ENCODE measurements around the gene TMPRSS2.

TMPRSS2 gene

DNA sequence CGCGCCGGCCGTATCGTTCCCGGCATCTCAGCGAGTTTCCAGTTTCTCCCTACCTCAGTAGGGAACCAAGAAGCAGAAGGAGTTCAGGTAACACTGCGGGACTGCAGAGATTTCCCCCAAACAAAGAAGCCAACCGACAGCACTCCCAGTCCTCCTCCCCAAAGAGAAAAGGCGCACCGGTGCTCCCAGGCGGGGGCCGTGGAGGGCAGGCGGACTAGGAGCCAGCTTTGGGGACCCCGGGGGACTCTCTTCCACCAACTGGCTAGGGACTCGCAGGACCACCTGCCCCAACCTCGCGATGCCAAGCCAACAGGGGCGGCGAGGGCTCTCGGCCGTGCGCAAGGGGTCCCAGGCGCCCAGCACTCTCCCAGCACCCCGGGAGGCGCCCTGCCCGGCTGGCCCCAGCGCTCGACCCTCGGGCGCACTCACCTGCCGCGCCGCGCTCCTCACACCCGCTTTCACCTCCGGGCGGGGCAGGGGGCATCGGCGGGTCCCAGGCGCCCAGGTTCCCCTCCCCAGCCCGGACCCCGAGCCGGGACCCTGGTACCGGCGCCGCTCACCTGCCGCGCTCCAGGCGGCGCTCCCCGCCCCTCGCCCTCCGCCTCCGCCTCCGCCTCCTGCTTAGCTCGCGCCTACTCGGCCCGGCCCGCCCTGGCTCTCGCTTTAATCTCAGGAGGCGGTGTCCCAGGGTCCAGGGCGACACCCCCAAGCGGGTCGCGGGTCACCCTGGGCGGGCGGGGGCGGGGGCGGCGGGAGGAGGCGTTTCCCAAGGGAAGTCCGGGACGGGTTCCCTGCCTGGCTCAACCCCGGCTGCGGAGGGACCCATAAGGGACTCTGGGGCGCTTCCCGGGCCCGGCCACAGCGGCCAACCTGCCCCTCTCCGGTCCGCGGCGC, at the start of gene TMPRSS2:
TMPRSS2 (minus strand) TSS at position 638 of the 894 bp plus-strand sequence. CDS start 10,025 bp downstream, outside the sequence.
- DNase-seq (ENCODE audit: low spot score), result peak; percentile 79

DNA sequence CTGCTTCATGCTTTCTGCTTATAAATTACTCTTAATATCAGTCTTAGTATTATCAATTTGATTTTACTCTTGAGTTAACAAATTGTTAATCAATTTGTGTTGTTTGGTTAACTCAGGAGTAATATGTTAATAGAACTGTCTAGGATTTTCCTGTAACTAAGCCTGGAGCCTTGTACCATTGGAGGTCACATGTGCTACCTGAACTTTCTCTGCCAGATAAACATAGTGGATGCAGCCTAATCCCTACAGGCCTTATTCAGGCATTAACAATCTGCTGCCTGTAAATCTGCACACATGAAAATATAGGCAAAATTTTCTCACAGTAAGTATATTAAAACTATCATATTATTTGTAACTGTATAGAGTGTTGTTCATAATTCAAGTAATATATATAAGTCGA, 47.1 kb upstream of the TMPRSS2 start:
- DNase-seq (ENCODE audit: low spot score), result no peak

DNA sequence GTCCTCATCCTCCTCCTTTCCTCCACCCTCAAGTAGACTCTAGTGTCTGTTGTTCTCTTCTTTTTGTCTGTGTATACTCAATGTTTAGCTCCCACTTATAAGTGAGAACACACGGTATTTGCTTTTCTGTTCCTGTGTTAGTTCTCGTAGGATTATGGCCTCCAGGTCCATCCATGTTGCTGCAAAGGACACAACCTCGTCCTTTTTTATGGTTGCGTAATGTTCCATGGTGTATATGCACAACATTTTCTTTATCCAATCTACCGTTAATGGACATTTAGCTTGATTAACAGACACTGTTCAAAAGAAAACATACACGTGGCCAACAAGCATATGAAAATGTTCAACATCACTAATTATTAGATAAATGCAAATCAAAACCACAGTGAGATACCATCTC, 44.3 kb upstream of the TMPRSS2 start:
- DNase-seq (ENCODE audit: low spot score), result no peak

DNA sequence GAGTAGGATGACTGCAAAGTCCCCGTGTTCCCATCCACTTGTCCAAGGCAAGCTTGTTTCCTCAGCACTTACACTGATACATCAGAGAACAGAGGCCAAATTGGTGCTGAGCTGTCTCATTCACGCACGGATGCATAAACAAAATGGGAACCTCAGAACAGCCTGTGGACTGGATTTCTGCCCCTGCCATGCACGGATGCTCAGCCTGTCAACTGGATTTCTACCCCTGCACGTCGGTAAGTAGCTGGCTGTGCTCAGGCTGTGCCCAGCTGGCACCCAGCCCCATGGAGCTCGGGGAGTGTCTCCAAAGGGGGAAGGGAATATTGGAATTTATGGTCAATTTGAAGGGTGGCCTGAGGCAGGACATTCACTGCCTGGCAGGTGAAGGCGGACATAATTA, 40.8 kb upstream of the TMPRSS2 start:
- DNase-seq (ENCODE audit: low spot score), result no peak

DNA sequence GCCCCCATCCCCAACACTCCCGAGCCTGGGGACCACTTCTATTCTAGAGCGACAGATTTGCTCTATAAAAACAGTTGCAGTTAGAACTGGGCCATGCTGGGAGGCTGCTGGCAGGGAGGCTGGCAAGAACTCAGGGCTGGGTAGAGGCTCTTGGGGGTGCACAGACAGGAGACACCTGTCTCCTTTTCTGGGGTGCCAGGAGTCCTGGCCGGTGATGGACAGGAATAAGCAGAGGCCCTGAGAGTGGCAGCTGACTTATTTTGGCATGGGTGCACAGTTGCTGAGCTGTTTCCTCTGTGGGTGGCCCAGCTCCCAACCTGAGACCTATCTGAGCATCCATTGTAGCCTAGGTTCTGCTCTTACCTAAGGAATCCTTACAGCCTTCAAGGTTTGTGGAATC, 39.2 kb upstream of the TMPRSS2 start:
- no peak for DNase-seq (ENCODE audit: low spot score)

DNA sequence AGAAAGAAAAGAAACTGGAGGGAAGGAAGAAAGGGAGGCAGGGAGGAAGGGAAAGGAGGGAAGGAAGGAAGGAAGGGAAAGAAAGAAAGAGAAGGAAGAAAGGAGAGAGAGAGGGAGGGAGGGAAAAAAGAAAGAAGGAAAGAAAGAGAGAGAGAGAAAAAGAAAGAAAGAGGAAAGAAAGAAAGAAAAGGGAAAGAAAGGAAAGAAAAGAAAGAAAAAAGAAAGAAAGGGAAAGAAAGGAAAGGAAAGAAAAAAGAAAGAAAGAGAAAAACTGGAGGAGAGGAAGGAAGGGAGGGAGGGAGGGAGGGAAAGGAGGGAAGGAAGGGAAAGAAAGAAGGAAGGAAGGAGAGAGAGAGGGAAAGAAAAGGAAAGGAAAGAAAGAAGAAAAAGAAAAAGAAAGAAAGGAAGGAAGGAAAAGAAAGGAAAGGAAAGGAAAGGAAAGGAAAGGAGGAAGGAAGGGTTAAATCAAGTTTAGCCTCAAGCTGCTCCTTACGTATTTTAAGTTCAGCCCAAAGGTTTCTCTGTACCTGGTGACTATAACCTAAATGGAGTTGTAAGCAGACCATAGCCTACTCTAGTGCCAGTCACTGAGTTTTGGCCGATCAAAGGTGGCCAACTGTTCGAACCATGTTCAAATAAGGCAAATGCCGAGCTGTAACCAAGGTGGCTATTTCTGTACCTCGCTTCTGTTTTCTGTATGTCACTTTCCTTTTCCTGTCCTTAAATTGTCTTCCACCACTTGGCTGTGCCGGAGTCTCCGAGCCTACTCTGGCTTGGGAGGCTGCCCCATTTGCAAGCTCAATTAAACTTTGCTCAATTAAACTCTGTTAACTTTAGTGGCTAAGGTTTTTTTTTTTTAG, 37.8 kb upstream of the TMPRSS2 start:
- DNase-seq (ENCODE audit: low spot score), result no peak

DNA sequence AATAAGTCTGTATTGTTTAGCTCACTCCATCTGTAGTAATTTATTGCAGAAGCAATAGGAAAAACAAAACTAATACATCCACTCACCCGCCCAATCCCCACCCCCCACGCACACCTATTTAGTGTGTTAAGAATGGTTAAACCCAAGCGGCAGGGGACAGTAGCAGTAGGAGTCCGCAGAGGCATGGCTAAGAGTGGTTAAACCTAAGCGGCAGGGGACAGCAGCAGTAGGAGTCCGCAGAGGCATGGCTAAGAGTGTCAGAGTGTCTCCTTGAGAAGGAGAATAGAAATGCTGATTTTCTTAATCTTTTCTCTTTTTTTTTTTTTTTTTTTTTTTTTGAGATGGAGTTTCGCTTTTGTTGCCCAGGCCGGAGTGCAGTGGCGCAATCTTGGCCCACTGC, 34.8 kb upstream of the TMPRSS2 start:
- DNase-seq (ENCODE audit: low spot score), result no peak

DNA sequence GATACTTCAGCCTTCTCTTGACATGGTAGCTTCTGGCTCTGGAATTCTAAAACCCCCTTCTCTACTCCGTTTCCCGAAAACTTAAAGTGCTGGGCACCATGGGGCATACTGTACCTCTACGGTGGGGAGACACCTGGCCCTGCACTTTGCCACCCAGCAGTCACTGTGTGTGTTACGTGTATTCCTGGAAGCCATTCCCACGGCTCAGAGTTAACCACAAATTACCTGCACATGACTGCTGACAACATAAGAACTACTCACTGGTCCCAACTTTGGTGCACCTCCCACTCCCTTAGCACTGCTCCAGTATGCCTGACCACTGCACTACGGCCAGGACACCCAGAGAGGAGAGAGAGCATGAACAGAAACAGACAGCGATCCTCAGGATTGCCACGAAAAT, 29.4 kb upstream of the TMPRSS2 start:
- no peak for DNase-seq (ENCODE audit: low spot score)

DNA sequence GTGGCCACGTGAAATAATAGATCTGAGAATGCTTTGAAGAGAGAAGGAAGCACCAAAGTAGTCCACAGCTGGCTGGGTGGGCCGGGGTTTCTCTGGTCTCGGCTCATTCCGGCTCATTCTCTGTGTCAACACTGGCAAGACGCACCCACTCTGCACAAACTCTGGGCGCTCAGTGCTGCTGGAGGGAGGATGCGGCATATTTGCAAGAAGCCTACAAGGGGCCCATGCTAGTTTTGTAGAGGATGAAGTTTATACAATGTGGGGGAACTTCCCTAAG, 28.8 kb upstream of the TMPRSS2 start:
- DNase-seq (ENCODE audit: low spot score), result no peak

DNA sequence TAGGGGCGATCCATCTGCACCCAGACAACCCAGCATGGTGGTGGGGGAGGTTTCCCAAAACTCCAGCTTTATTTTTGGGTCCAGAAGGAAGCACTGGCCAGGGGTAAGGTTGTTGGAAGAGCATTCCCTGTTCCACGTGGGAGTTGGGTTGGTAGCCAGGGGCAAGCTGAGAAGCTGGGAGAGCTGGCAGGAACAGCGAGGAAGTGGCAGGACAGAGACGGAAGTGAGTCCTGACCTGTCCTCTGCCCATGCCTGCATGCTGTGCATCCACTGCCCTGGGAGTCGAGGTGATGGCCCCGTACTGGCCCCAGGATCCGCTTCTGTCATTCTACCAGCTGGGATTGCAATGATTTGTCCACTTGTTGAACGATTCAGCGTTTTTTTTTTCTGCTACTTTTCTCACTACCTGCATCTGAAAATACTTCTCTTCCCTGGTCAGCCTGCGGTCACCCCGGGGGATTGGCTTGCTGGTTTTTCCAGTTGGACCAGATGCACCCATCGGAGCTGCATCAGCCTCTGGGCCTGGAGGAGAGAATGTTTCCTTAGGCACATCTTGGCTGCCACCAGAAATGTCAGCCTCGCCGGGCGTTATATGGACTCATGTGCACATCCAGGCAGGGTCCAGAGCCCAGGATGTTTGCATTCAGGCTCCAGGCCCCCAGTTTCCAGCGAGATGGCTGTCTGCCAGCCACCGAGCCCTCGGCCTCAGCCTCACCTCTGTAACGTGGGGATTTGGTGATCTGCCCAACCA, 28.3 kb upstream of the TMPRSS2 start:
- DNase-seq (ENCODE audit: low spot score), result no peak

DNA sequence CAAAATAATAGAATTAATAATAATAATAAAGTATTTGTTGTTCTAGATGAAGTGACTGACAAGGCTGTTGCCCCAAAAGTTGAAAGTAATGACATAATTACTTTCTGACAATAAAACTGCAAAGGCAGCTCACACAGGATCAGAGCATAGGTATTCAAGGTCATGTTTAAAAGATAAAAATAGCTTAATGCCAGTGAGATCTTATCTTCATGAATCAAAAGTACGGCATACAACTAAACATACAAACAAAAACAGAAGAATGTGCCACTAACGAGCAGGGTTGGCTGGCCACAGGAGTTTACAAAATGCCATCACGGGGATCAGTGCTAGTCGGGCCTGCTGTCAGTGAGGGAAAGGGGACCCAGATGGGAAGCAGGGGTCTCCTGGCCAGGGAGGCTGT, 22.4 kb upstream of the TMPRSS2 start:
- DNase-seq (ENCODE audit: low spot score), result no peak

DNA sequence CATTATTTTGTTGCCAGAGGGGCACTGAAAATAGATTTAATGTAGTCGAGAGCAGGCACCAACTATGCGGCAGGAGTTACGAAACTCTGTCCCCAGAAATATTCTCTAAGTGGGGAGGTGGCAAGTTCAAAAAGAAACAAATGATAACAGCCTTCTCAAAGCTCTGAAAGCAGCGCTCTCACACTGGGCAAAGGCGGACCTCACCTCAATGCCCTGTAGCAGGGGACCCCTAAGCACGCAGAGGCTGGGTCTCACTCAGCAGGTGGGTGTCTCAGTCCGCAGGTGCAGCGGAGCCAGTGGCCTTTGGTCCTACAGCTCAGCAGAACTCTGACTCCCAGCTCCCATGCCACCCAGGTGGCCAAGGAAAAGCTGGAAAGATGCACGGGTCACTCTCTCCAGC, 21.8 kb upstream of the TMPRSS2 start:
- DNase-seq (ENCODE audit: low spot score), result no peak

DNA sequence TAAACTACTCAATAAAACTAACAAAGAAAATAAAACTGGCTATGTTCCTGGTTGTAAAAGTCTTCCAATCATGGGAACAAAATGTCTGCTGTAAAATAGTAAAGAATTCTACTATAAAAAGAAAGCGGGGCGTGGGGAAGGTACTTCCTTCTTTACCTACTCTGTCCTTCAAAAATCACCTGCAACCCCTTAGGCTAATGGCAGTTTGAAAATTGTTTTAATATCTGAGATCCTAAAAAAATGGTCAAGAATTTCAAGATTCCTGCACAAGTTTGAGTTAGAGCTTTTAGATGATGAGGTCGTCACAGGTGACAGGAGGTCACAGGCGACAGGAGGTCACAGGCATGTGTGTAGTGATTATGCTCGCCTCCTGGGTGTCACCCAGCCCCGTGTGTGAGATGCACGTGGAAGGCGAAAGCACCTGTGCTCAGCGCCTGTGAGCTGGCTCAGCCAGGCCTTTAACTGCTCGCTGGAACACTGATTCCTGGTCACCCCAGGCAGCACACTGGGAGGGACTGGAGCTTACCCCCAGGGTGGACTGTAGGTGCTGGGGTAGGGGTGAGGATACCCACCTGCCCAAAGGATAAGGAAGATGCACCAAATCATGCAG, 18.6 kb upstream of the TMPRSS2 start:
- DNase-seq (ENCODE audit: low spot score), result no peak

DNA sequence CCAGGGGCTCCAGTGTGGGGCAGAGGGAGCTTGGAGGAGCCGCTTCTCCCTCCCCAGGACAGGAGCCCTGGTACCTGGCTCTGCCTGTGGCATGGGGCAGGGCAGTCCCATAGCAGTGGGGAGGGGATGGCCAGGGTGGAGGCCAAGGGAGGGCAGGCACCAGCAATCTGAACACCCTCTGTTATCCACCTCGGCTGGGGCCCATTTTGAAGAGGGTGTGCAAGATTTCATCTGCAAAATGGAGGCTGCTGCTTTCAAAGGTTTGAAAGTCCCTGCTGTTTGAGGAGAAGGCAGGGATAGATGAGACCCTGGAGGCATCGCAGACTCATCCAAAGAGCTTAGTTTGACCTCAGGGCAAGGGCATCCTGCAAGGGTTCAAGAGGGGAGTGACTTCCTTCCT, 15.2 kb upstream of the TMPRSS2 start:
- no peak for DNase-seq (ENCODE audit: low spot score)

DNA sequence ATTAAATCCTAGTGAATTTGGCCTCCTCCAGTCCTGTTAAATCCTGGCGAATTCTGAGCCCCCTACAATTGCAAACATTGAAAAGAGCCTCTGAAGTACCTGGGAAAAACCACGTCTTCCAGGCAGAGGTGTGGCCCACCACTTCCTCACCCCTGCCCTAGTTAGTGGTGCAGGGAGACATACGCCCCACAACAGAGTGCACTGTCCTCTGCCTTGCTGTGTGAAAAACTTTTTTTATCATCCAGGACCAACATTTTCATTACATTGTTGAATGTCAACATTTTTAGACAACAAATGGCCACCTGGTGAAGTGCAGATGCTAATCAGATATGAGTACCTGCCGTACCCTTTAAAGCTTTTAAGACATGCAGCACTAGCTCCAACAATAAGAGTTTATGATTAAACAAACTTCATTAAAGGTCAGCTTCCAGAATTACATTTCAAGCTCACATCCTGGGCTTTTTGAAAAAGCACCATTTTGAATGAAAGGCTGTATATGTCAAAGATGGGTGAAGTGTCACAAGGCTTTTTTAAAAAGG, 13.6 kb upstream of the TMPRSS2 start:
- no peak for DNase-seq (ENCODE audit: low spot score)

DNA sequence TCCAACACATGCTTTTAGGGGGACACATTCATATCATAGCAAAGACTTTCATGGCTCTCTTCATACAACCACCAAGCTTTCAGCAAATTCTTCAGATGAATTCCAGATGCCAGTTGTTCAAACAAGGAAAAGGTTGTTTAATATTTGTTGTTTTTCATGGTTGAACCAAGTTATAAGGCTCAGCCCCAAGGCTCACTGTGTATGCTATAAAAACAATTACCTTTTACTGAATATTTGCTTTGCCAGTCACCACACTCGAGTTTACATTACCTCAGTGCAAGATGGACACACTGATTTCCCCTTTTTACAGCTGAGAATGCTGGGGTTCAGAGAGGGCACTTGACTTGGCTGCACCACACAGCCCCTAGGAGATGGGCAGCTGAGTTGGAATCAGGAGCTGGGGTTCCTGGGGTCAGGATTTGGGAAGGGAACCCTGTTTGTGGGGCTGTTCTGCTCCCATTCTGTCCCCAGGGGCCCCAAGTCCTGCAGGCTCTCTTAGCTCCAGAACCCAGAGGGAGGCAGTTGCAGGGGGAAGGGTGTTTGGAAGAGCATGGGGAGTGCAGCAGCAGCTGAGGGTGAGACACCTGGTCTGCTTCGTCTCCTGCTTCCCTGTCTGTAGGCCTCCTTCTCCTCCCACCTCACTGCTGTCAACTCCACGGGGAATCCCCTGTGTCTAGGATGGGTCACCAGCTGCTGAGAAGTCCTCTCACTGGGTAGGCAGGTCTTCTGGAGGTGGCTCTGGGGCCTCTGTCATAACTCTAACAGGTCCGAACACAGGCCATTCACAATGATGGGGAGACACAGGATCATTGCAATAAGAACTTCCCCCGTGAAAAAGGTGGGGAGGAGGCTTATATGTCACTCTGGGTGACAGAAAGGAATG, 12.8 kb upstream of the TMPRSS2 start:
- DNase-seq (ENCODE audit: low spot score), result no peak

DNA sequence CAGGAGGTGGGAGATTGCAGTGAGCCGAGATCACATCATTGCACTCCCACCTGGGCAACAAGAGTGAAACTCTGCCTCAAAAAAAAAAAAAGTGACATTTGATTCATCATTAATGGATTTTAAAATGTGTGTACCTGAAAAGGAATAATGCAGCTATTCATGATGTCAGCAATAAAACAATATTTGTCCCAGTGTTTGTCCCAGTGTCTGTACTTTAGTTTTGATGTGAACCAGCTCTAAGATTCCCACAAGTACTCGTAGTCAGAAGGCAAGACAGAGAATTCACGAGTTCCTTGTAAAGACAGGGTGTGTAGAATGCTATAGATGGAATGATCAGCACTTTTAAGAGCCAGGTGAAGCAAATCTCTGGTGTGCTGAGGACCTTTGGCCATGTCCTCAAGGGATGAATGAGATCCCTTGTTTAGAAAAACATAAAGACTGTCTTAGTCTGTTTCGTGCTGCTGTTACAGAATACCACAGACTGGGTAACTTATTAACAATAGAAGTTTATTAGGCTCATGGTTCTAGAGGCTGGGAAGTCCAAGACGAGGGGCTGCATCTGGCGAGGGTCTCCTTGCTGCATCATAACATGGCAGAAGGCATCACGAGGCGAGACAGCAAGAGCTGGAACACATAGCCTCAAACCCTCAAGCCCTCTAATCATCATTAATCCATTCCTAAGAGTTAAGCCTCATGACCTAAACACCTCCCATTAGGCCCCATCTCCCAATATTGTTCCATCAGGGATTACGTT, 12.0 kb upstream of the TMPRSS2 start:
- DNase-seq (ENCODE audit: low spot score), result no peak

DNA sequence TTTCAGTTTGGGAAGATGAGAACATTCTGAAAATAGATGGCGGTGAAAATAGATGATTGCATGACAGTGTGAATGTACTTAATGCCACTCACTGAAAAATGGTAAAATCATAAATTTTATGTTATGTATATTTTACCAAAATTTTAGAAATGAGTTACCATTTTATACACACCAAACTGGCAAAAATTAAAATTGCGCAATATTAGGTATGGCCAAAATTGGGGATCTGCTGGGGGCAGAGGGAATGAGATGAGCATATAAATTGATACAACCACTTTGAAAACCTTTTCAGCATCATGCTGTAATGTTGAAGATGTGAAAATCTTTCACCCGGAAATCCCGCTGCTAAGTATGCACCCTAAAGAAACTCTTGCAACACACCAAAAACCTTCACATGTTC, 10.8 kb upstream of the TMPRSS2 start:
- no peak for DNase-seq (ENCODE audit: low spot score)

DNA sequence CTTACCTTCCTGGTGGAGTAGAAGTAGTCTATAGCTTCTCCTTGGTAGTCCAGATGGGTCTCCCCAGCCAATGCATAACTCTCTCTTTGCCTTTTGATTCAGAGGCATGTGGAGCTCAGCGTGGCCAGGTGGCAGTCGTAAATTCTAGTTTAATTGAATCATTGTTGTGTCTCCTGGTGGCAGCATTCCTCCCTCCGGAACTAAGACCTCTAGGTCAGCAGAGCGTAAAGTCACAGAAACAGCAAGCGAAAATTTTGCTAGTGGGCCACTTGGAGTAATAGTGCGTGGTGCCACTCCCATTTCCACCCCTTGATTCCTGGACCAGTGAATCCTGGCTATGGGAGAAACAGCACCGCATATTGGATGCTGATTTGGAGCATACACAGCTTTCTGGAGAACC, 3.9 kb upstream of the TMPRSS2 start:
- DNase-seq (ENCODE audit: low spot score), result peak; percentile 32

DNA sequence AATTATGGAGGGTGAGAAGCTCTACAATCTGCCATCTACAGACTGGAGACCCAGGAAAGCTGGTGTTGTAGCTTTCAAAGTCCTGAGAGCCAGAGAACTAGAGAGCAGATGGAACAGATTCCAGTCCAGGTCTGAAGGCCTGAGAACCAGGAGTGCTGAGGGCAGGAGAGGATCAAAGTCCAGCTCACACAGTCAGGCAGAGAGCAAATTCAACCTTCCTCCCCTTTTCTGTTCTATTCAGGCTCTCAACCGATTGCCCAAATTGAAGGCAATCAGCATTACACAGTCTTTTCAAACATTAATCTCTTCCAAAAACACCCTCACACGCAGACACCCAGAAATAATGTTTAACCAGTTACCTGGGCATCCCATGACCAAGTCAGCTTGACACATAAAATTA, 2.5 kb upstream of the TMPRSS2 start:
- DNase-seq (ENCODE audit: low spot score), result no peak

Data from LoVo (cell line).